Stimulated activated CD4-positive, alpha-beta T cell treated with anti-CD3 and anti-CD28 coated beads, TNF-alpha, amount 100 ng/mL, for 48 hours (primary cell): Measurements from ENCODE around the gene FKBP15.

Experiments used
- DNase-seq, 3 donors: peaks; one replicate each; pipeline ENCODE4 v3.0.0-alpha.2; 2020; ENCODE audit warnings: low read depth in 3 of 3

The FKBP15 gene

DNA sequence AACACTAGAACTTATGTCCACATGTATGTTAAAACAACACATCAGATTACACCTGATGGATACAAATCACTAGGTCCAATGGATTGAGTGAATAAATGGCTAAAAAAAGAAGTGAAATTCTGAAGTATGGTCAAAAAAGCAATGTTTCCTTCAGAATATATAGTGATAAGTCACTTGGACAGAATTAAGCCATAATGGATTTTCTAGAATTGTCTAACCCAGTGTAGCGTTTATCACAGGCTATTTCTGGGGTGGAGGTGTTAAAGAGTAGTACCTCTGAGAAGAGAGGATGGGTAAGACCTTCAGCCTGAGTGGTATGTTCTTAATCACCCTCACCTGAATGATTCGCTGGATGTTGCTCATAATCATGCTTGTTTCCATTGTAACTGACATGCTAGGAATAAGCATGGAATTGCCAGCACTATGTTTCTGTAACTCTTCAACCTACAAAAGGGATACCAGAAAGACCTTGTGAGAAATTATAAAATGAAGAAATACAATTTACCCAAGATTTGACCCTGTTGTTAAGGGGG lies 37.1 kb downstream of the FKBP15 start:
- DNase-seq: no peak

DNA sequence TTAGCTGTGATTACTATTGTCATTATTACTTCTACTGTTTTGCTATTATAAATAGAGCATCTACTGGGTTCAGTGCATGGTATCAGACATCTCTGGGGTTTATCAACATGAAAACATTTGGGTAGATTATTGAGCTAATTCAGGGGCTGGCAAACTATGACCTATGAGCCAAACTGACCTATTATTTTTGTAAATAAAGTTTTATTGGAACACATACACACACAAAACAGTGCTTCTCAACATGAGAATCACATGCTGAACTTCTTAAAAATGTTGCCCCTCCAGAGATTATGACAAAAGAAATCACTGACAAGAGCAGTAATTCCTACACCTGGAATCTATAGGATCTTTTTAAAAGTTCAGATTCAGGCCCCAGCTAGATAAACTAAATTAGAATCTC lies 39.9 kb downstream of the FKBP15 start:
- no peak for DNase-seq

GRCh38 chr9:113179839-113180238 lies 41.2 kb downstream of the FKBP15 start:
- no peak for DNase-seq

DNA sequence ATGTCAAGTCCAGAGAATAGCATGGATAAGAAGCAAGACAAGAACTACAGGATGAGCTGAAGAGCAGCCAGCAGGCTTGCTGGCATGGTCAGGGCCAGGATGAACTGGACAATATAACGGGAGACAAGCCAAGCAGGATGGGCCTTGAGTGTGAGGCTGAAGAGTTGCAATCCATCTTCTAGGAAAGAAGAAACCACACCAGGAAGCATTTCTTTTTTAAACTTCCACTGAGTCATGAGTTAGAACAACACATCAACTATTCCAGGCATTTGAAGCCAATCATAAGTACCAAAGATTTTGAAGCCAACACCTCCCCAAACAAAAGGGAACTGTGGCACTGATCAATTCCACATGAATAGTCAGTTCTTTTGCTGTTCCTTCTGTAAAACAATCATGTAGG lies 43.0 kb downstream of the FKBP15 start:
- no peak for DNase-seq

DNA sequence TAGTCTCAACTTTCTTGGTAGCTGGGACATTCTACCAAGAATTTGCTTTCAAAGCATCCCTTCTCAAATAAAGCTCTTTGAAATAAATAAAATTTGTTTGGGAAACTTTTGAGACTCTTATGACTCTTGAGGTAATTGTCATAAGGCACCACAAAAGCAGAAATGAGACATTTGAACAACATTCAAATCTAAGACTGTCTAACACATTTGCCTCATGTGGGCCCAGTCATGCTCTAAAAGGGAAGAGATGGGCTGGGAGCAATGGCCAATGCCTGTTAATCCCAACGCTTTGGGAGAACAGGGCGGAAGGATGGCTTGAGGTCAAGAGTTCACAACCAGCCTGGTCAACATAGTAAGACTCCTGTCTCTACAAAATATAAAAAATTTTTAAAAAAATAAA lies 43.8 kb downstream of the FKBP15 start:
- DNase-seq: no peak

DNA sequence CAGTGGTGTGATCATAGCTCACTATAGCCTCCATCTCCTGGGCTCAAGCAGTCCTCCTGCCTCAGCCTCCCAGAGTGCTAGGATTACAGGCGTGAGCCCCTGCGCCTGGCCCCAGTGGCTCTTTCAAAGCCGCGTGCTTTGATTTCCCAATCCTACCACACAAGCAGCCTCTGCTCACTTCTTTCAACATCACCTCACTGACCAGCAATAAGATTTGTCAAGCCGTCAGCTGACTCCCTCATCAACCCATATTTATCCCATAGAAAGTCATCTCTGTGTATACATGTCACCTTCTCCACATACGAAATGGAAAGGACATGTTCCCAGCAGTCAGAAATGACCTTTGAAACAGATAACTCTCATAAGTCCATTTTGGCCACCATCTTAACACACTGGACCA lies 44.3 kb downstream of the FKBP15 start:
- no peak for DNase-seq

DNA sequence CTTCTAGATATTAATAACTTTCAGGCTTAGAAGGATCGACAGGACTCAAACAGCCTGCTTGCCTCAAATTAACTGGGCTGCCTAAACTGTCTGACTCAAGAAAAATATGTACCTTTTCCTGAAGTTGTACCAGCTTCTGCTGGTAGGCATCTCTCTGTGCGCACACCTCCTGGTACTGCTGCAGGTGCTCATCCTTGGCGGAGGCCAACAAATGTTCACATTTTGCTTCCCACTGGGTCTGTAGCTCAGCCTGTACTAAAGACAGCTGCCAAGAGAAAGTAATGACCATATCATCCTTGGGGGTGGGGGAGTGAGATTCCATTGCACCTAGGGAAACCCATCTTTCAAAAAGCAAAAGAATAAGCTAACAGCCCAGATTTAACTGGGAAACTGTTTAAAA lies 47.7 kb downstream of the FKBP15 start:
- DNase-seq: no peak

DNA sequence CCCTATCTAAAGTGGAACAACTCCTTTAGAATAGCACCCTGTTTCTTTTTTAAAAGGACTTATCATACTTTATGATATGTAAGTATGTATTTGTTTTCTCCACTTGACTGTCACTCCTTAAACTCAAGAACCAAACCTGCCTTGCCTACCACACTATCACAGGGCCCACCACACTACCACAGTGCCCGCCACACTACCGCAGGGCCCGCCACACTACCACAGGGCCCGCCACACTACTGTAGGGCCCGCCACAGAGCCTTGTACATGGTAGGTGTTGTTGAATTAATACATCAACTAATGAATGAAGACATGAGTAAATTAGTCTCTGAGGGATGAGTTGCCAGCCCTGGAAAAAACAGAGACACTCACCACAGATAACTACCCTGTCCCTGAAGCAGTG lies 52.3 kb downstream of the FKBP15 start:
- DNase-seq: no peak

DNA sequence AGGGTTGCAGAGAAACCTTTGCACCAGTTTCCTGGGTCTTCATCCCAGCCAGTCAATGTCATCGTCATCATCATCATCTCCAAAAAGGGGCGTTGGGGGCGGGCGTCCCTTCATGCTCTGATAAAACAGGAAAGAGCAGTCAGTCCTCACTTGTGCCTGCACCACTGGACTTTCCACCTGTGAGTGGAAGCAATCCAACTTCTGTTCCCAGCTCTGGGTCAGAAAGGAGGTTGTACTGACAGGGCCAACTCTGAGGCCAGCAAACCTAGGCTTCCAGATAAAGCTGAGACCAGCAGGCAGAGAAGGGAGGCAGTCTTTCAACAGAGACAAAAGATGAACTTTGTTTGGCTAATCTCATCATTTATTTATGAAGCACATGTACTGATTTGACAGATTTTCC lies 55.0 kb downstream of the FKBP15 start:
- no peak for DNase-seq

DNA sequence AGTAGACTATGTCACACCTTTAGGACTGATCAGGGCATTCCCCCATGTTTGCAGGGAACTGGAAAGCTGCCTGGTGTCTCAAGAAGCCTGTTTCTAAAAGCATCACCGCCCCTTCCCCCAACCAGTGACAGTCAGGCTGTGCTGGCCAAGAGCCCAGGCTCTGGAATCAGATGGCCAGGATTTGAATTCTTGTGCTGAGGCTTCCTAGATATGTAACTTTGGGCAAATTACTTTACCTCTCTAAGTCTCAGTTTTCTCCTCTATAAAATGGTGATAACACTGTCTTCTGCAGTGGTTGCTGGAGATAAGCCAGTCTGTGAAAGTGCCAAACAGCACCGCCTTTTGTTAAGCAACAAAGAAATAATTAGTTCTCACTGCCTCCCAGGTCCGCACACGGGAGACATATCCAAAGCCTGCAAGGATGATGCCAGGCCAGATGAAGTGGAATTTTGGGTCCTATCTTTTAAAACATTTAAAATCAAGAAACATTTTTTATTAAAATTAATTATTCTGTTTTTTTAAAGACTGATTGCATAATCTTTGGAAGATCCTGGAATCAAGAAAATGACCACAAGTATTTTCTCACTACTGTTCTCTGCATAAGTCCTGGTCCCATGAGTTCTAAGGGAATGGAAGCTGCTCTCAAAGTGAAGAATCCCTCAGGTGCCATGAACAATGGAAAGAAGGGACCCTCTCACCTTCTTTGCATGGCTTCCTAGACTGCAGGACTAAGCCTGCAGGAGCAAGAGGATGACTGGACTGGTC lies 56.4 kb downstream of the FKBP15 start:
- DNase-seq: no peak

DNA sequence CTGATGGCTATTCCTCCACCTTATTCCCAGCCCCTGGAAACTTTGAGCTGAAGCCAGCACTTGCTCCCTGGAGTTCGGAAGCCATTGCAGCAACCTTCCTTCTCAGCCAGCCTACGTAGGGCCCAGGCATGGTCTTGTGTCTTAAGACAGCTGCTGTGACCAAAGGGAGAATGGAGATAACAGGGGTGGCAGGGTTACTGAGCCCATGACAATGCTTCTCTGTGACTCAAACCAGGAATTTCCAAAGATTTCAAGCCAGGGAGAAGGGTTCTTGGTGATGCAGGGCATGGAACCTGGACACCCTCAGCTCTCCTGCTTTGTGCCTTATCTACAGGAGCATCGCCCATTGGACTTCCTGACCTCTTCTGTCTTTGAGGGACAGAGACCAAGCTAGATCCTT lies 58.1 kb downstream of the FKBP15 start:
- no peak for DNase-seq

DNA sequence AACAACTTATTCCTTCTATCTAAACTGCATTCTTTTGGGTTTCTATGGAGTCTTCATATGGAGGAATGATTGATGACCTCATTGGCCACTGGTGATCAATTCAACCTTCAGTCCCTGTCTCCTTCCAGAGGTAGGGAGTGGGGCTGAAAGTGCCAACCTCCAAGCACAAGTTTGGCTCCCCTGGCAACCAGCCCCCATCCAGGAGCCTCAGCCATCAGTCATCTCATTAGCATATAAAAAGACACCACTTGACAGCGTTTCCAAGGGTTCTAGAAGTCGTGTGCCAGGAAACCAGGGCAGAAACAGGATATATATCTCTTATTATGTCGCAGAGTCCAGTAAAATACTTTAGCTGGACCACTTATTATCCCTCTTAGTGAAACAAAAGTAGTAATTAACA lies 60.5 kb downstream of the FKBP15 start:
- no peak for DNase-seq

DNA sequence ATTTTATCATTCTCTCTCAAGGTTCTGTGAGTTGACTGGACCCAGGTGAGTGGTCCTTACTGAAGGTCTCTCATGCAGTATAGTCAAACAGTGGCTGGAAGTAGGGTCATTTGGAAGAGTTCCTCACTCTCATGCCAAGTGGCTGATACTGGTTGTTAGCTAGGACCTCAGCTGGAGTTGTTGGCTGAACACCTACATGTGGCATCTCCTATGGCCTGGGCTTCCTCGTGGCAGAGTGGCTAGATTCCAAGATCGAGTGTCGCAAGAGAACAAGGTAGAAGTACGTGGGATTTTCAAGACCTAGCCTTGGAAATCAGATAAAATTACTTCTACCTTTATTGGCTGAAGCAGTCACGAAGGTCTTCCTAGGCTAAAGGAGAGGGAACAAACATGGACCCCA lies 62.6 kb downstream of the FKBP15 start:
- DNase-seq: no peak

- no peak for DNase-seq
These were observed 64.2 kb downstream of the FKBP15 start for GRCh38 chr9:113156880-113157279.

GRCh38 chr9:113155911-113156588 lies 65.0 kb downstream of the FKBP15 start:
- peak in 2 of 3 donors; percentile 18 to 20 for DNase-seq

GRCh38 chr9:113154946-113155345 lies 66.1 kb downstream of the FKBP15 start:
- DNase-seq: no peak

GRCh38 chr9:113154471-113154870 lies 66.6 kb downstream of the FKBP15 start:
- DNase-seq: no peak

GRCh38 chr9:113153599-113153998 lies 67.5 kb downstream of the FKBP15 start:
- no peak for DNase-seq

- no peak for DNase-seq
These were observed 68.4 kb downstream of the FKBP15 start for GRCh38 chr9:113152699-113153098.

GRCh38 chr9:113151696-113152630 lies 69.1 kb downstream of the FKBP15 start:
- no peak for DNase-seq

GRCh38 chr9:113150670-113151611 lies 70.1 kb downstream of the FKBP15 start, which contains the start of gene SLC31A2:
TSS of gene SLC31A2 (plus strand) at chr9:113151007. CDS start at chr9:113151075, 68 bp downstream.
- peak; percentile 81 to 86 (median 82) for DNase-seq
